NCI-H2196 treated with DMSO at 0.1 percent for 48 hours (cell line): Measurements from ENCODE around the gene CIAO1.
A peak's percentile ranks its signal among the peaks of the same experiment; 100 is the strongest.
"Not testable (repeated sequence)": the region's sequence is repeated elsewhere in the genome, so short reads cannot be mapped to it uniquely, and the experiment has no call there.

Experiments used
- DNase-seq: peaks from one replicate; lab custom pipeline; 2025; ENCODE audit not compliant: unreplicated experiment; lab: John Stamatoyannopoulos, UW

Gene CIAO1

GRCh38 chr2:96265840-96266679 lies at the start of gene CIAO1, which contains the start of gene TMEM127:
Gene CIAO1, plus strand, starts transcription at chr2:96266225. Its CDS starts 126 bp downstream, at chr2:96266351.
Gene TMEM127, minus strand, starts transcription at chr2:96265997. Its CDS starts 616 bp downstream, at chr2:96265381.
- DNase-seq, result peak; percentile 96

GRCh38 chr2:96218508-96219131 lies 47.4 kb upstream of the CIAO1 start:
- no peak for DNase-seq

GRCh38 chr2:96219959-96220358 lies 46.1 kb upstream of the CIAO1 start:
- not testable (repeated sequence) for DNase-seq

GRCh38 chr2:96221106-96221505 lies 44.9 kb upstream of the CIAO1 start:
- not testable (repeated sequence) for DNase-seq

- no peak for DNase-seq
Measured at GRCh38 chr2:96225016-96225533, 41.0 kb upstream of the CIAO1 start.

- DNase-seq, result no peak
Measured at GRCh38 chr2:96231316-96231715, 34.7 kb upstream of the CIAO1 start.

- DNase-seq, result no peak
Measured at GRCh38 chr2:96233436-96233835, 32.6 kb upstream of the CIAO1 start.

- DNase-seq, result no peak
Measured at GRCh38 chr2:96233880-96234316, 32.1 kb upstream of the CIAO1 start.

GRCh38 chr2:96236882-96237281 lies 29.1 kb upstream of the CIAO1 start:
- no peak for DNase-seq

- DNase-seq, result no peak
Measured at GRCh38 chr2:96238266-96238665, 27.8 kb upstream of the CIAO1 start.

GRCh38 chr2:96239091-96239490 lies 26.9 kb upstream of the CIAO1 start:
- DNase-seq, result no peak

GRCh38 chr2:96239745-96240264 lies 26.2 kb upstream of the CIAO1 start:
- no peak for DNase-seq

GRCh38 chr2:96240341-96241038 lies 25.5 kb upstream of the CIAO1 start:
- DNase-seq, result peak; percentile 68

- DNase-seq, result no peak
Measured at GRCh38 chr2:96241227-96241626, 24.8 kb upstream of the CIAO1 start.

GRCh38 chr2:96241900-96242611 lies 24.0 kb upstream of the CIAO1 start:
- no peak for DNase-seq

GRCh38 chr2:96243843-96244242 lies 22.2 kb upstream of the CIAO1 start:
- DNase-seq, result no peak

- no peak for DNase-seq
Measured at GRCh38 chr2:96245609-96246390, 20.2 kb upstream of the CIAO1 start.

- DNase-seq, result no peak
Measured at GRCh38 chr2:96247009-96247408, 19.0 kb upstream of the CIAO1 start.

- DNase-seq, result no peak
Measured at GRCh38 chr2:96247896-96248295, 18.1 kb upstream of the CIAO1 start.

GRCh38 chr2:96248624-96249023 lies 17.4 kb upstream of the CIAO1 start:
- no peak for DNase-seq
